Neural progenitor cell (in vitro differentiated cells): ENCODE measurements around the gene AHNAK2.

Source experiments
- EZH2 ChIP-seq: fragments of 200-600 bp; sonication (generic); IDR thresholded peaks from 2 replicates; pipeline ENCODE4 v1.6.1; 2017; ENCODE audit warnings: antibody characterized with exemption, mild to moderate bottlenecking, moderate library complexity
- TF ChIP-seq, protein P1 (sequence below): fragments of 200-600 bp; sonication (generic); IDR thresholded peaks from 2 replicates; pipeline ENCODE4 v1.5.1; 2017; ENCODE audit warnings: antibody characterized with exemption, mild to moderate bottlenecking

GRCh38 chr14:104993306-104993705 lies 15.1 kb upstream of the AHNAK2 start:
- TF ChIP-seq, protein P1, sequence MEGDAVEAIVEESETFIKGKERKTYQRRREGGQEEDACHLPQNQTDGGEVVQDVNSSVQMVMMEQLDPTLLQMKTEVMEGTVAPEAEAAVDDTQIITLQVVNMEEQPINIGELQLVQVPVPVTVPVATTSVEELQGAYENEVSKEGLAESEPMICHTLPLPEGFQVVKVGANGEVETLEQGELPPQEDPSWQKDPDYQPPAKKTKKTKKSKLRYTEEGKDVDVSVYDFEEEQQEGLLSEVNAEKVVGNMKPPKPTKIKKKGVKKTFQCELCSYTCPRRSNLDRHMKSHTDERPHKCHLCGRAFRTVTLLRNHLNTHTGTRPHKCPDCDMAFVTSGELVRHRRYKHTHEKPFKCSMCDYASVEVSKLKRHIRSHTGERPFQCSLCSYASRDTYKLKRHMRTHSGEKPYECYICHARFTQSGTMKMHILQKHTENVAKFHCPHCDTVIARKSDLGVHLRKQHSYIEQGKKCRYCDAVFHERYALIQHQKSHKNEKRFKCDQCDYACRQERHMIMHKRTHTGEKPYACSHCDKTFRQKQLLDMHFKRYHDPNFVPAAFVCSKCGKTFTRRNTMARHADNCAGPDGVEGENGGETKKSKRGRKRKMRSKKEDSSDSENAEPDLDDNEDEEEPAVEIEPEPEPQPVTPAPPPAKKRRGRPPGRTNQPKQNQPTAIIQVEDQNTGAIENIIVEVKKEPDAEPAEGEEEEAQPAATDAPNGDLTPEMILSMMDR = no peak
- TF ChIP-seq EZH2 = no peak
